ENCODE measurements around the gene ARHGAP6. TPM values are rescaled to one million over a fixed set of nuclear protein-coding genes. Genes with fewer than 3 reads are reported as not detected.

ARHGAP6 gene
- total and polyA plus RNA-seq, 9 donors = 14.1 to 32.9 (median 20.3) TPM

DNA sequence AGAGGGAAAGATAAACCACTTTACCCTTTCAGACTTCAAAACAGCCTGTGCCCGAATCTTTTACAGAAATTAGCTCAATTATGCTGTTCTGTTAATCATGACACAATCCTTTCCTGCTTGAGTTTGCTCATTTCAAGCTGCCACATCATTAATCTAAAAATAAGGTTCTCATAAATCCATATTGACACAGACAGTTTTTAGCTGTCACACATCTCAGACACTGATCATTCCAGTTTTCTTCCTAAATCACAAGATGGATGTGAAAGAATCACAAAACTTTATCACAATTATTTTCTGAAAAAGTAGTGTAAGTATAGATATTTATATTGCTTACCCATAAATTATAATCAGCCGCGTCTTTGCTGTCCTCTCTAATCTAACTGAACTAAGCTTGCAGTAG, 400.4 kb downstream of the ARHGAP6 start:
- 18 to 32% (median 28%) methylated on average over 3 of the region's 3 CpGs for WGBS, 3 donors
- Histone ChIP-seq H3K27ac (no peak overlapping the region), H3K36me3 (no peaks in the 10 kb centered on the region), H3K27me3 (no peaks in the 10 kb centered on the region), H3K4me1 (ENCODE audit: insufficient read depth) (peaks cover 1% of the 10 kb centered on the region), H3K9me3 (no peaks in the 10 kb centered on the region), H3K4me3 (no peak overlapping the region)
- TF ChIP-seq, protein P1, sequence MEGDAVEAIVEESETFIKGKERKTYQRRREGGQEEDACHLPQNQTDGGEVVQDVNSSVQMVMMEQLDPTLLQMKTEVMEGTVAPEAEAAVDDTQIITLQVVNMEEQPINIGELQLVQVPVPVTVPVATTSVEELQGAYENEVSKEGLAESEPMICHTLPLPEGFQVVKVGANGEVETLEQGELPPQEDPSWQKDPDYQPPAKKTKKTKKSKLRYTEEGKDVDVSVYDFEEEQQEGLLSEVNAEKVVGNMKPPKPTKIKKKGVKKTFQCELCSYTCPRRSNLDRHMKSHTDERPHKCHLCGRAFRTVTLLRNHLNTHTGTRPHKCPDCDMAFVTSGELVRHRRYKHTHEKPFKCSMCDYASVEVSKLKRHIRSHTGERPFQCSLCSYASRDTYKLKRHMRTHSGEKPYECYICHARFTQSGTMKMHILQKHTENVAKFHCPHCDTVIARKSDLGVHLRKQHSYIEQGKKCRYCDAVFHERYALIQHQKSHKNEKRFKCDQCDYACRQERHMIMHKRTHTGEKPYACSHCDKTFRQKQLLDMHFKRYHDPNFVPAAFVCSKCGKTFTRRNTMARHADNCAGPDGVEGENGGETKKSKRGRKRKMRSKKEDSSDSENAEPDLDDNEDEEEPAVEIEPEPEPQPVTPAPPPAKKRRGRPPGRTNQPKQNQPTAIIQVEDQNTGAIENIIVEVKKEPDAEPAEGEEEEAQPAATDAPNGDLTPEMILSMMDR (IDR thresholded peaks at IDR 0.05) = no peak
- TF ChIP-seq EP300 (IDR thresholded peaks at IDR 0.05) (no peak), POLR2A (IDR thresholded peaks at IDR 0.05) (no peak)
- DNase-seq = no peak
- intact Hi-C loops (cut with DNase I) = no loop called here

DNA sequence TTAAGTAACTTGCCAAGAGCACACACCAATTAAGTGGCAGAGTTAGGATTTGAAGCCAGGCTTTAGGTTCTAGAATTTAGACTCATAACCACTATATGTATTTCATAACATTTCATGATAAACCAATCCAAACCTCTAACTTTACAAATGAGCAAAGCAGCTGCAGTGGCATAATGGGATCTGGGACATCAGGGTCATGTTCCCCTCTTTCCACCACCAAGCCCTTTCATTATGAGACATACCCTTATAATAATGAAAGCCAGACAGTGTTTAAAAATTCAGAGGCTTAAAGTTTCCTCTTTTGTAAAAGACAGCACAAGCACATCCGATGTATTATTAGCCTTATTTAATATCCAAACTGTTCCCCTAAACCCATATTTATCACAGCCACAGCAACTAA, 400.8 kb downstream of the ARHGAP6 start:
- H3K36me3 ChIP-seq = no peaks in the 10 kb centered on the region
- intact Hi-C loops (cut with DNase I) = no loop called here
- H3K27me3 ChIP-seq = no peaks in the 10 kb centered on the region
- H3K4me3 ChIP-seq = no peak overlapping the region
- TF ChIP-seq, protein P1 (IDR thresholded peaks at IDR 0.05) = no peak
- TF ChIP-seq EP300 (IDR thresholded peaks at IDR 0.05) = no peak
- TF ChIP-seq POLR2A (IDR thresholded peaks at IDR 0.05) = no peak
- peaks cover 1% of the 10 kb centered on the region for H3K4me1 ChIP-seq (ENCODE audit: insufficient read depth)
- H3K9me3 ChIP-seq = no peaks in the 10 kb centered on the region
- 11 to 31% (median 24%) methylated on average over 1 of the region's 1 CpG for WGBS, 3 donors
- no peak overlapping the region for H3K27ac ChIP-seq
- DNase-seq = no peak

DNA sequence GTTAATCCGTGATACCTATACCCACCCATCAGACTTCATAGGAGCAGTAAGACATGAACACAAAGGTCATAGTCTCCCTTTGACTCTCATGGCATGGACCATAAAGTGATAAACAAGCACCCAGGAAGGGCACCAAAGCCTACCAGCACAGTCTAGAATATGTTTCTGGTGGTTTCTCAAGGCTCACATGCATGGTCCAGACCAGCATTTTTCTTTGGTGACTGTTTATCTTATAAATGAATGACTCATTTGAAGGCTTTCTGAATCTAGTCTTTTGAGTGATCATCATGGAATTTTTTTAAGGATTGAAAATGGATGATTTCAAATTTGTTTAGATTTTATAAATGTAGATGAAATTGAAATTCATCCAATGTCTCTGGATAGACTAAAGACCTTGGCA, 404.5 kb downstream of the ARHGAP6 start:
- no peaks in the 10 kb centered on the region for H3K27me3 ChIP-seq
- H3K4me1 ChIP-seq (ENCODE audit: insufficient read depth) = peaks cover 1% of the 10 kb centered on the region
- intact Hi-C loops (cut with DNase I) = no loop called here
- H3K36me3 ChIP-seq = no peaks in the 10 kb centered on the region
- DNase-seq = no peak
- WGBS, 3 donors = 78 to 80% (median 78%) methylated on average over 1 of the region's 1 CpG
- no peaks in the 10 kb centered on the region for H3K9me3 ChIP-seq
- no peak overlapping the region for H3K27ac ChIP-seq
- H3K4me3 ChIP-seq = no peak overlapping the region
- TF ChIP-seq, protein P1 (IDR thresholded peaks at IDR 0.05) = no peak
- TF ChIP-seq EP300 (IDR thresholded peaks at IDR 0.05) (no peak), POLR2A (IDR thresholded peaks at IDR 0.05) (no peak)

GRCh38 chrX:11259437-11259836, 406.3 kb downstream of the ARHGAP6 start:
- H3K4me3 ChIP-seq = no peak overlapping the region
- WGBS, 3 donors = 50 to 58% (median 56%) methylated on average over 1 of the region's 1 CpG
- no peaks in the 10 kb centered on the region for H3K36me3 ChIP-seq
- TF ChIP-seq EP300 (IDR thresholded peaks at IDR 0.05) (no peak), POLR2A (IDR thresholded peaks at IDR 0.05) (no peak)
- TF ChIP-seq, protein P1 (IDR thresholded peaks at IDR 0.05) = no peak
- no peaks in the 10 kb centered on the region for H3K27me3 ChIP-seq
- no peak overlapping the region for H3K27ac ChIP-seq
- no peaks in the 10 kb centered on the region for H3K9me3 ChIP-seq
- H3K4me1 ChIP-seq (ENCODE audit: insufficient read depth) = peaks cover 1% of the 10 kb centered on the region
- no peak for DNase-seq
- intact Hi-C loops (cut with DNase I) = no loop called here

All from ovary (tissue), 9 donors.